Esophagus squamous epithelium (tissue), 4 donors: Measurements from ENCODE around the gene TIMM23B.
"Not testable (repeated sequence)": the region's sequence is repeated elsewhere in the genome, so short reads cannot be mapped to it uniquely, and the experiment has no call there.

Source experiments
- POLR2A ChIP-seq, 4 donors: fragments of 450-650 bp; IDR thresholded peaks; one replicate each; pipeline ENCODE4 v1.6.1; 2017; ENCODE audit warnings: antibody characterized with exemption in 4 of 4, mild to moderate bottlenecking in 4 of 4, moderate library complexity in 3 of 4
- TF ChIP-seq, protein P1 (sequence below), 6 experiments: fragments of 450-650 bp in 4 of 6; fragments of 200-600 bp in 2 of 6; sonication (generic) in 2 of 6; IDR thresholded peaks; one replicate each; pipeline ENCODE4 v1.5.1; 2016 to 2019; ENCODE audit warnings: antibody characterized with exemption in 6 of 6, mild to moderate bottlenecking in 4 of 6, moderate library complexity in 4 of 6

DNA sequence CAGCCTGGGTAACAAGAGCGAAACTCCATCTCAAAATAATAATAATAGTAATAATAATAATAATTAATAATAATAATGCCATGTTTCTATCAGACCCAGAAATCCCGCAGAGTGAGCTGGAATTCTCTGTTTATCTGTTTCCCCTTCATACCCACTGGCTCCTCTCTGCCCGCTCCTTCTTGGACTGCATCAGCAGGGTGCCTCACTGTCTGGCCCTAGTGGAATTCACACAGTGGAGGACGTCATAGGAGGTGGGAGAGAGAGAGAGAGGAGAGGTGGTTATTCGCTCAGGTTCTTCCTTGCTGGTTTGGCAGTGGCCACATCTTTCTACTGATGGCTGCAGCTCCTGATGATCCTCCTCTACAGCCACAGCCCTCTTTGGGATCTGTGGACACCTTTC lies 75.1 kb downstream of the TIMM23B start:
- TF ChIP-seq, protein P1, sequence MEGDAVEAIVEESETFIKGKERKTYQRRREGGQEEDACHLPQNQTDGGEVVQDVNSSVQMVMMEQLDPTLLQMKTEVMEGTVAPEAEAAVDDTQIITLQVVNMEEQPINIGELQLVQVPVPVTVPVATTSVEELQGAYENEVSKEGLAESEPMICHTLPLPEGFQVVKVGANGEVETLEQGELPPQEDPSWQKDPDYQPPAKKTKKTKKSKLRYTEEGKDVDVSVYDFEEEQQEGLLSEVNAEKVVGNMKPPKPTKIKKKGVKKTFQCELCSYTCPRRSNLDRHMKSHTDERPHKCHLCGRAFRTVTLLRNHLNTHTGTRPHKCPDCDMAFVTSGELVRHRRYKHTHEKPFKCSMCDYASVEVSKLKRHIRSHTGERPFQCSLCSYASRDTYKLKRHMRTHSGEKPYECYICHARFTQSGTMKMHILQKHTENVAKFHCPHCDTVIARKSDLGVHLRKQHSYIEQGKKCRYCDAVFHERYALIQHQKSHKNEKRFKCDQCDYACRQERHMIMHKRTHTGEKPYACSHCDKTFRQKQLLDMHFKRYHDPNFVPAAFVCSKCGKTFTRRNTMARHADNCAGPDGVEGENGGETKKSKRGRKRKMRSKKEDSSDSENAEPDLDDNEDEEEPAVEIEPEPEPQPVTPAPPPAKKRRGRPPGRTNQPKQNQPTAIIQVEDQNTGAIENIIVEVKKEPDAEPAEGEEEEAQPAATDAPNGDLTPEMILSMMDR (IDR thresholded peaks at IDR 0.05): not testable (repeated sequence)
- TF ChIP-seq POLR2A (IDR thresholded peaks at IDR 0.05): not testable (repeated sequence)
